DND-41 (cell line): ENCODE data around the gene GARIN5B.

Experiments used
- ATAC-seq: fragments of 200-7000 bp; cut with Tn5 transposase; 3 replicates; pipeline ENCODE4 v1.9.1; 2021; ENCODE audit warnings: low read depth; ENCODE audit not compliant: insufficient read depth
- DNase-seq: peaks from one replicate; pipeline ENCODE4 v3.0.0-alpha.2; 2020
- H2AFZ ChIP-seq: 2 replicates; pipeline ENCODE4 v1.6.0; 2012; ENCODE audit warnings: low read depth, low read length
- H3K27ac ChIP-seq: 2 replicates; pipeline ENCODE4 v1.5.1; 2012; ENCODE audit warnings: low read length, inconsistent platforms
- H3K27me3 ChIP-seq: fragments of 200-600 bp; sonication (generic); 2 replicates; pipeline ENCODE4 v1.6.0; 2012; ENCODE audit warnings: low read length, mild to moderate bottlenecking, inconsistent platforms; ENCODE audit not compliant: insufficient read depth, poor library complexity
- H3K36me3 ChIP-seq: 2 replicates; pipeline ENCODE4 v1.5.1; 2012; ENCODE audit warnings: low read length, inconsistent platforms; ENCODE audit not compliant: insufficient read depth
- H3K4me1 ChIP-seq: 2 replicates; pipeline ENCODE4 v1.5.1; 2012; ENCODE audit warnings: mild to moderate bottlenecking, low read length; ENCODE audit not compliant: insufficient read depth
- H3K4me2 ChIP-seq: 2 replicates; pipeline ENCODE4 v1.6.0; 2012; ENCODE audit warnings: mild to moderate bottlenecking, moderate library complexity, low read length, inconsistent platforms; ENCODE audit not compliant: insufficient read depth
- H3K4me3 ChIP-seq, 2 experiments: fragments of 200-600 bp in 1 of 2; shearing (Covaris generic) in 1 of 2; 2 replicates each; pipeline ENCODE4 v1.5.1; 2012 to 2016; ENCODE audit warnings: inconsistent platforms in 2 of 2, low read length in 2 of 2, mild to moderate bottlenecking in 2 of 2, low read depth in 1 of 2, moderate library complexity in 1 of 2
- H3K79me2 ChIP-seq: 2 replicates; pipeline ENCODE4 v1.6.0; 2012; ENCODE audit warnings: low read length, inconsistent platforms; ENCODE audit not compliant: insufficient read depth
- H3K9ac ChIP-seq: 2 replicates; pipeline ENCODE4 v1.6.0; 2012; ENCODE audit warnings: low read depth, mild to moderate bottlenecking, inconsistent platforms, low read length, moderate library complexity
- H3K9me3 ChIP-seq: 2 replicates; pipeline ENCODE4 v1.5.1; 2012; ENCODE audit warnings: low read length, moderate library complexity, mild to moderate bottlenecking, inconsistent platforms; ENCODE audit not compliant: insufficient read depth, severe bottlenecking
- H4K20me1 ChIP-seq: 2 replicates; pipeline ENCODE4 v1.6.0; 2012; ENCODE audit warnings: low read length; ENCODE audit not compliant: insufficient read depth
- EZH2 ChIP-seq: IDR thresholded peaks from 3 replicates; pipeline ENCODE4 v1.6.1; 2012; ENCODE audit warnings: borderline replicate concordance, low read depth, mild to moderate bottlenecking, moderate library complexity, low read length, inconsistent platforms; ENCODE audit not compliant: severe bottlenecking
- TF ChIP-seq, protein P1 (sequence below): IDR thresholded peaks from 2 replicates; pipeline ENCODE4 v1.5.1; 2012; ENCODE audit warnings: borderline replicate concordance, low read length, moderate library complexity, mild to moderate bottlenecking; ENCODE audit not compliant: poor library complexity, severe bottlenecking; ENCODE audit errors: extremely low read depth

The GARIN5B gene

DNA sequence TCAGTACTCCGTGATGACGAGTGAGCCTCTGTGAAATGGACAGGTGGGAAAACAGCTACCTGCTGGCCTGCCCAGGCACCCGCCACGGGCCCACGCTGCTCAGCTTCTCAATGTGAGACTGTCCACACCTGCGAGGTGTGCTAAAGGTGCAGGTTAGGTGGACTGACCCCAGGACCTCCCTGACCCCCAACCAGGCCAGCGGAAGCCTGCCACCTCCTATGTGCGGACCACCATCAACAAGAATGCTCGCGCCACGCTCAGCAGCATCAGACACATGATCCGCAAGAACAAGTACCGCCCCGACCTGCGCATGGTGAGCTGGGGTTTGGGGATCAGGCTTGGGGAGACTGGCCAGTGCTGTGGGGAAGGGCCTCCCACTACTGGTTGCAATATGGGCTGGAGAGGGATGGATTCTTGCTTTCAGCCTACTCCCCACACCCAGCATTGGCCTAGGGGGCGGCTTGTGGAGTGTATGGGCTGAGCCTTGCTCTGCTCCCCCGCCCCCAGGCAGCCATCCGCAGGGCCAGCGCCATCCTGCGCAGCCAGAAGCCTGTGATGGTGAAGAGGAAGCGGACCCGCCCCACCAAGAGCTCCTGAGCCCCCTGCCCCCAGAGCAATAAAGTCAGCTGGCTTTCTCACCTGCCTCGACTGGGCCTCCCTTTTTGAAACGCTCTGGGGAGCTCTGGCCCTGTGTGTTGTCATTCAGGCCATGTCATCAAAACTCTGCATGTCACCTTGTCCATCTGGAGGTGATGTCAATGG, 24.9 kb upstream of the GARIN5B start:
- peaks cover 61% of the 10 kb centered on the region for H3K79me2 ChIP-seq

DNA sequence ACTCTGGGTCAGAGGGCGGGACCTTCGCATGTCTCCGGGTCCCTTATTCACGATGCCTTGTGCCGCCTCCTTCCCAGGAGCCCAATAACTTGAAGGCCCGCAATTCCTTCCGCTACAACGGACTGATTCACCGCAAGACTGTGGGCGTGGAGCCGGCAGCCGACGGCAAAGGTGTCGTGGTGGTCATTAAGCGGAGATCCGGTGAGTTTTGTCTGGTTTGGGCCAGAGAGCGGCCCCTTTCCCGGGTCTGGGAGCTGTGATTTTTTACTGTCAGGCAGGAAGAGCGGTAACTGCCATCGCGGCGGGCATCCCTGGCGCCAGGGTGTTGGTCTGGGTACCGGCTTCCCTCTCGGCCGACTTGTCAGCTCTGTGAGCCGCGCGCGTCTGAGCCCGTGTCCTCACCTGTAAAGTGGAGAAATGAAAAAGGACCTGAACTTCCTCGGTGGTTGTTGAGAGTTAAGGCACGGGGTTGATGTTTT, 23.5 kb upstream of the GARIN5B start:
- Histone ChIP-seq H3K4me1 (peaks cover 60% of the 10 kb centered on the region), H3K9me3 (no peaks in the 10 kb centered on the region), H4K20me1 (peaks cover 57% of the 10 kb centered on the region), H3K36me3 (peaks cover 48% of the 10 kb centered on the region), H3K4me3 (peak overlapping the region; percentile 45 to 69), H2AFZ (no peak overlapping the region), H3K4me2 (peak overlapping the region; percentile 98), H3K9ac (peak overlapping the region; percentile 82), H3K79me2 (peaks cover 75% of the 10 kb centered on the region), H3K27me3 (no peaks in the 10 kb centered on the region), H3K27ac (peak overlapping the region; percentile 81)
- DNase-seq = no peak
- TF ChIP-seq, protein P1, sequence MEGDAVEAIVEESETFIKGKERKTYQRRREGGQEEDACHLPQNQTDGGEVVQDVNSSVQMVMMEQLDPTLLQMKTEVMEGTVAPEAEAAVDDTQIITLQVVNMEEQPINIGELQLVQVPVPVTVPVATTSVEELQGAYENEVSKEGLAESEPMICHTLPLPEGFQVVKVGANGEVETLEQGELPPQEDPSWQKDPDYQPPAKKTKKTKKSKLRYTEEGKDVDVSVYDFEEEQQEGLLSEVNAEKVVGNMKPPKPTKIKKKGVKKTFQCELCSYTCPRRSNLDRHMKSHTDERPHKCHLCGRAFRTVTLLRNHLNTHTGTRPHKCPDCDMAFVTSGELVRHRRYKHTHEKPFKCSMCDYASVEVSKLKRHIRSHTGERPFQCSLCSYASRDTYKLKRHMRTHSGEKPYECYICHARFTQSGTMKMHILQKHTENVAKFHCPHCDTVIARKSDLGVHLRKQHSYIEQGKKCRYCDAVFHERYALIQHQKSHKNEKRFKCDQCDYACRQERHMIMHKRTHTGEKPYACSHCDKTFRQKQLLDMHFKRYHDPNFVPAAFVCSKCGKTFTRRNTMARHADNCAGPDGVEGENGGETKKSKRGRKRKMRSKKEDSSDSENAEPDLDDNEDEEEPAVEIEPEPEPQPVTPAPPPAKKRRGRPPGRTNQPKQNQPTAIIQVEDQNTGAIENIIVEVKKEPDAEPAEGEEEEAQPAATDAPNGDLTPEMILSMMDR = no peak
- TF ChIP-seq EZH2 = no peak
- no peak for ATAC-seq

More for the DNA sequence above, 24.9 kb upstream of the GARIN5B start:
- Histone ChIP-seq H2AFZ (no peak overlapping the region), H3K4me1 (peaks cover 47% of the 10 kb centered on the region), H3K36me3 (peaks cover 48% of the 10 kb centered on the region), H4K20me1 (peaks cover 57% of the 10 kb centered on the region), H3K9me3 (no peaks in the 10 kb centered on the region), H3K4me2 (peak overlapping the region; percentile 98), H3K4me3 (peak overlapping the region in 1 of 2 experiments; percentile 69; a peak in 2 of 4 replicates), H3K9ac (peak overlapping the region; percentile 82), H3K27me3 (no peaks in the 10 kb centered on the region), H3K27ac (peak overlapping the region; percentile 81)
- no peak for ATAC-seq
- DNase-seq = no peak
- no peak for TF ChIP-seq EZH2
- TF ChIP-seq, protein P1 = no peak

GRCh38 chr19:55385724-55386492, 22.8 kb upstream of the GARIN5B start, which contains the start of gene RPL28:
TSS of gene RPL28 (plus strand) at chr19:55385932. CDS start at chr19:55386358, 426 bp downstream.
- DNase-seq = peak; percentile 99
- H3K27ac ChIP-seq = peak within 1 kb of the TSS; percentile 93

More at GRCh38 chr19:55385724-55386492, 22.8 kb upstream of the GARIN5B start, which contains the start of gene RPL28:
- no peaks in the 10 kb centered on the region for H3K9me3 ChIP-seq
- peaks cover 51% of the 10 kb centered on the region for H4K20me1 ChIP-seq
- H3K4me3 ChIP-seq = peak within 1 kb of the TSS; percentile 45 to 69
- H3K9ac ChIP-seq = peak within 1 kb of the TSS; percentile 82
- H2AFZ ChIP-seq = peak within 1 kb of the TSS; percentile 81
- peaks cover 77% of the 10 kb centered on the region for H3K79me2 ChIP-seq
- H3K27me3 ChIP-seq = no peaks in the 10 kb centered on the region
- ATAC-seq = peak; percentile 71
- peaks cover 63% of the 10 kb centered on the region for H3K4me1 ChIP-seq
- peak within 1 kb of the TSS; percentile 98 for H3K4me2 ChIP-seq
- H3K36me3 ChIP-seq = peaks cover 48% of the 10 kb centered on the region
- TF ChIP-seq, protein P1 = no peak
- no peak for TF ChIP-seq EZH2
